K562 (cell line): Measurements from ENCODE around the gene ORAI3. TPM values are rescaled to one million over a fixed set of nuclear protein-coding genes. Genes with fewer than 3 reads are reported as not detected.

ENCODE experiments used
- JUND ChIP-seq, 2 experiments: IDR thresholded peaks; 2 replicates in 1 of 2; 3 replicates in 1 of 2; pipeline ENCODE4 v1.6.1; 2011; ENCODE audit warnings: borderline replicate concordance in 2 of 2, low read depth in 2 of 2, low read length in 2 of 2, improper control_type of control experiment in 1 of 2, missing biosample characterization in 1 of 2, missing genetic modification characterization in 1 of 2, missing genetic modification reagents in 1 of 2
- LCOR ChIP-seq: sonication (generic); formaldehyde crosslinking; IDR thresholded peaks from 2 replicates; pipeline ENCODE4 v1.8.0; 2022; ENCODE audit warnings: mild to moderate bottlenecking, missing genetic modification reagents
- MED1 ChIP-seq: sonication (generic); formaldehyde crosslinking; IDR thresholded peaks from 2 replicates; pipeline ENCODE4 v1.8.1; 2023; ENCODE audit warnings: missing genetic modification reagents, borderline replicate concordance
- RAD21 ChIP-seq, 2 experiments: fragments of 250-450 bp in 1 of 2; fragments of 450-650 bp in 1 of 2; sonication (Bioruptor Pico) in 1 of 2; formaldehyde crosslinking in 1 of 2; IDR thresholded peaks in 1 of 2; conservative IDR thresholded peaks in 1 of 2; 2 replicates each; pipeline versions ENCODE4 v1.4.0 to v1.8.0; 2020 to 2022; ENCODE audit warnings: mild to moderate bottlenecking in 2 of 2, moderate library complexity in 1 of 2
- RBBP5 ChIP-seq: fragments of 200-600 bp; sonication (generic); IDR thresholded peaks from 2 replicates; pipeline ENCODE4 v1.6.1; 2012; ENCODE audit warnings: borderline replicate concordance, mild to moderate bottlenecking, low read length, control low read depth, inconsistent platforms; ENCODE audit not compliant: insufficient read depth, poor library complexity, severe bottlenecking
- SREBF2 ChIP-seq: sonication (generic); formaldehyde crosslinking; IDR thresholded peaks from 2 replicates; pipeline ENCODE4 v1.4.0; 2020; ENCODE audit warnings: mild to moderate bottlenecking, missing genetic modification reagents
- polyA plus RNA-seq, 8 experiments: library from polyadenylated mRNA; depleted of rRNA in 4 of 8; stranded (reverse) in 5 of 8; unstranded in 3 of 8; fragments of >200 nt; fragmentation: Nextera tagmentation in 2 of 8; fragmentation: Illumina TruSeq in 1 of 8; extraction: Ambion mirVana in 2 of 8; extraction: Trizol in 1 of 8; gene quantifications; 2 replicates each; pipeline versions ENCODE4 v1.2.1 to v1.2.3, GENCODE V29; 2011 to 2014; ENCODE audit warnings: inconsistent platforms in 1 of 8, missing spikeins in 1 of 8
- total RNA-seq, 7 experiments: library from RNA; depleted of rRNA in 6 of 7; stranded (reverse); fragments of >200 nt in 6 of 7; fragmentation: Illumina TruSeq in 2 of 7; extraction: Trizol in 2 of 7; gene quantifications; 2 replicates each; pipeline versions ENCODE4 v1.2.1 to v1.2.3, GENCODE V29; 2011 to 2021; ENCODE audit warnings: low replicate concordance in 1 of 7
- TF ChIP-seq, protein P1 (sequence below): fragments of 450-650 bp; IDR thresholded peaks from one replicate; pipeline ENCODE4 v1.6.1; 2018; ENCODE audit warnings: mild to moderate bottlenecking, moderate library complexity; ENCODE audit not compliant: partially characterized antibody
- TF ChIP-seq, protein P2 (sequence below): sonication (generic); formaldehyde crosslinking; IDR thresholded peaks from 2 replicates; pipeline ENCODE4 v1.4.0; 2020; ENCODE audit warnings: mild to moderate bottlenecking, missing genetic modification reagents
- TF ChIP-seq, protein P3 (sequence below): fragments of 250-450 bp; sonication (Bioruptor Pico); IDR thresholded peaks from 2 replicates; pipeline ENCODE4 v1.8.0; 2021; ENCODE audit warnings: moderate library complexity, mild to moderate bottlenecking, inconsistent platforms
- TF ChIP-seq, protein P4 (sequence below): fragments of 250-450 bp; sonication (Bioruptor Pico); IDR thresholded peaks from 2 replicates; pipeline ENCODE4 v1.8.0; 2022; ENCODE audit warnings: moderate library complexity, mild to moderate bottlenecking, inconsistent platforms
- TF ChIP-seq, protein P5 (sequence below), 2 experiments: fragments of 450-650 bp; conservative IDR thresholded peaks; 2 replicates each; pipeline ENCODE4 v1.6.1; 2017; ENCODE audit warnings: mild to moderate bottlenecking in 2 of 2, moderate library complexity in 2 of 2
- TF ChIP-seq, protein P6 (sequence below), 2 experiments: IDR thresholded peaks; 2 replicates each; pipeline ENCODE4 v1.6.1; 2011; ENCODE audit warnings: borderline replicate concordance in 1 of 2, control low read depth in 1 of 2, low read depth in 1 of 2, low read length in 1 of 2, mild to moderate bottlenecking in 1 of 2, mixed read lengths in 1 of 2, moderate library complexity in 1 of 2; ENCODE audit not compliant: insufficient read depth in 1 of 2, insufficient read length in 1 of 2, poor library complexity in 1 of 2, severe bottlenecking in 1 of 2; ENCODE audit errors: extremely low read depth in 1 of 2
- TF ChIP-seq, protein P7 (sequence below): sonication (generic); formaldehyde crosslinking; IDR thresholded peaks from 2 replicates; pipeline ENCODE4 v1.8.1; 2023; ENCODE audit warnings: mild to moderate bottlenecking, missing genetic modification reagents

The ORAI3 gene
- total and polyA plus RNA-seq, 9 of the 15 experiments (the other 6 are each of a cell fraction or from before 2014, with no cell fraction given) = 4.9 to 23.3 (median 14.1) TPM

DNA sequence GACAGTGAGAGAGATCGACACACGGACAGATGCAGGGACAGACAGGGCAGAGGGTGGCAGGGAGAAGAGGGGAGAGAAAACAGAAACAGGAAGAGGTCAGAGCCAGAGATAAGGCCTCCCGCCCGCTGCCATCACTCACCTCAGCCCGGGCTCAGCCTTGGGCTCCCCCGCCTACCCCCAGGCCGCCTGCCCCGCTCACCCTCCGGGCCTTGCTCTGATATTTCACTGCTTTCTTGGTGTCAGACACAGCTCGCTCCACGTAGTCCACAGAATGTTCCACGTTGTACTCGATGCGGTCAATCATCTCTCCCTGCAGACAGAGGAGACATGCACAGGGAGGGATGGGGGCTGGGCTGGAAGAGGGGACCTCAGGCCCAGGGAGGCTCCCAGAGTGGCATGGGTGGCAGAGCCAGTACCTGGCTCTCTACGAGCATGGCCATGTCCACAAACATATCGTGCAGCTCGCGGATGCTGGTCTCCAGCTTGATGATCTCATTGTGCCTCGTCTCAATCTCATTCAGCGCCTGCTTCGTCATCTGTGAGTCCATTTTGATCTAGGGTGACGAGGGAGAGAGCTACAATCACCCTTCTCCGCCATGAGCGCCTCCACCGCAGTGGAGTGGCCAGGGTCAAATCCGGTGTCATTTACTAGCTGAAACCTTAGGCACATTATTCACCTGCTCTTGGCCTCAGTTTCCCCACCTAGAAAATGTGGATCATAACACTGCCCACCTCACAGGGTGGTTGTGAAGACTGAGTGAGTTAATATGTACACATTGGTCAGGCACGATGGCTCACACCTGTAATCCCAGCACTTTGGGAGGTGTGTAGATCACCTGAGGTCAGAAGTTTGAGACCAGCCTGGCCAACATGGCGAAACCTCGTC, 44.3 kb downstream of the ORAI3 start (continued):
- TF ChIP-seq, protein P1, sequence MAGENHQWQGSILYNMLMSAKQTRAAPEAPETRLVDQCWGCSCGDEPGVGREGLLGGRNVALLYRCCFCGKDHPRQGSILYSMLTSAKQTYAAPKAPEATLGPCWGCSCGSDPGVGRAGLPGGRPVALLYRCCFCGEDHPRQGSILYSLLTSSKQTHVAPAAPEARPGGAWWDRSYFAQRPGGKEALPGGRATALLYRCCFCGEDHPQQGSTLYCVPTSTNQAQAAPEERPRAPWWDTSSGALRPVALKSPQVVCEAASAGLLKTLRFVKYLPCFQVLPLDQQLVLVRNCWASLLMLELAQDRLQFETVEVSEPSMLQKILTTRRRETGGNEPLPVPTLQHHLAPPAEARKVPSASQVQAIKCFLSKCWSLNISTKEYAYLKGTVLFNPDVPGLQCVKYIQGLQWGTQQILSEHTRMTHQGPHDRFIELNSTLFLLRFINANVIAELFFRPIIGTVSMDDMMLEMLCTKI = no peak
- TF ChIP-seq, protein P2, sequence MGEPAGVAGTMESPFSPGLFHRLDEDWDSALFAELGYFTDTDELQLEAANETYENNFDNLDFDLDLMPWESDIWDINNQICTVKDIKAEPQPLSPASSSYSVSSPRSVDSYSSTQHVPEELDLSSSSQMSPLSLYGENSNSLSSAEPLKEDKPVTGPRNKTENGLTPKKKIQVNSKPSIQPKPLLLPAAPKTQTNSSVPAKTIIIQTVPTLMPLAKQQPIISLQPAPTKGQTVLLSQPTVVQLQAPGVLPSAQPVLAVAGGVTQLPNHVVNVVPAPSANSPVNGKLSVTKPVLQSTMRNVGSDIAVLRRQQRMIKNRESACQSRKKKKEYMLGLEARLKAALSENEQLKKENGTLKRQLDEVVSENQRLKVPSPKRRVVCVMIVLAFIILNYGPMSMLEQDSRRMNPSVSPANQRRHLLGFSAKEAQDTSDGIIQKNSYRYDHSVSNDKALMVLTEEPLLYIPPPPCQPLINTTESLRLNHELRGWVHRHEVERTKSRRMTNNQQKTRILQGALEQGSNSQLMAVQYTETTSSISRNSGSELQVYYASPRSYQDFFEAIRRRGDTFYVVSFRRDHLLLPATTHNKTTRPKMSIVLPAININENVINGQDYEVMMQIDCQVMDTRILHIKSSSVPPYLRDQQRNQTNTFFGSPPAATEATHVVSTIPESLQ (CRISPR knock-in tag) = no peak
- TF ChIP-seq, protein P3, sequence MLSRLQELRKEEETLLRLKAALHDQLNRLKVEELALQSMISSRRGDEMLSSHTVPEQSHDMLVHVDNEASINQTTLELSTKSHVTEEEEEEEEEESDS (CRISPR knock-in tag) = no peak
- no peak for TF ChIP-seq SREBF2 (CRISPR knock-in tag)
- no peak for TF ChIP-seq RBBP5
- no peak for TF ChIP-seq JUND (IDR thresholded peaks at IDR 0.05; ENCODE audit: borderline replicate concordance, low read depth, low read length)
- peak; percentile 11; the same call in 1 of the 3 replicates for TF ChIP-seq JUND (tag; IDR thresholded peaks at IDR 0.05; ENCODE audit: borderline replicate concordance, low read depth, low read length)
- TF ChIP-seq LCOR (CRISPR knock-in tag) = no peak
- TF ChIP-seq, protein P4, sequence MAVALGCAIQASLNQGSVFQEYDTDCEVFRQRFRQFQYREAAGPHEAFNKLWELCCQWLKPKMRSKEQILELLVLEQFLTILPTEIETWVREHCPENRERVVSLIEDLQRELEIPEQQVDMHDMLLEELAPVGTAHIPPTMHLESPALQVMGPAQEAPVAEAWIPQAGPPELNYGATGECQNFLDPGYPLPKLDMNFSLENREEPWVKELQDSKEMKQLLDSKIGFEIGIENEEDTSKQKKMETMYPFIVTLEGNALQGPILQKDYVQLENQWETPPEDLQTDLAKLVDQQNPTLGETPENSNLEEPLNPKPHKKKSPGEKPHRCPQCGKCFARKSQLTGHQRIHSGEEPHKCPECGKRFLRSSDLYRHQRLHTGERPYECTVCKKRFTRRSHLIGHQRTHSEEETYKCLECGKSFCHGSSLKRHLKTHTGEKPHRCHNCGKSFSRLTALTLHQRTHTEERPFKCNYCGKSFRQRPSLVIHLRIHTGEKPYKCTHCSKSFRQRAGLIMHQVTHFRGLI (CRISPR knock-in tag) = no peak
- TF ChIP-seq, protein P5, sequence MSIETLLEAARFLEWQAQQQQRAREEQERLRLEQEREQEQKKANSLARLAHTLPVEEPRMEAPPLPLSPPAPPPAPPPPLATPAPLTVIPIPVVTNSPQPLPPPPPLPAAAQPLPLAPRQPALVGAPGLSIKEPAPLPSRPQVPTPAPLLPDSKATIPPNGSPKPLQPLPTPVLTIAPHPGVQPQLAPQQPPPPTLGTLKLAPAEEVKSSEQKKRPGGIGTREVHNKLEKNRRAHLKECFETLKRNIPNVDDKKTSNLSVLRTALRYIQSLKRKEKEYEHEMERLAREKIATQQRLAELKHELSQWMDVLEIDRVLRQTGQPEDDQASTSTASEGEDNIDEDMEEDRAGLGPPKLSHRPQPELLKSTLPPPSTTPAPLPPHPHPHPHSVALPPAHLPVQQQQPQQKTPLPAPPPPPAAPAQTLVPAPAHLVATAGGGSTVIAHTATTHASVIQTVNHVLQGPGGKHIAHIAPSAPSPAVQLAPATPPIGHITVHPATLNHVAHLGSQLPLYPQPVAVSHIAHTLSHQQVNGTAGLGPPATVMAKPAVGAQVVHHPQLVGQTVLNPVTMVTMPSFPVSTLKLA (conservative IDR thresholded peaks at IDR 0.05) = 0 out of 4 replicates have a peak, but pooled peaks of 1 of the 2 experiments have one; percentile 29
- TF ChIP-seq, protein P6, sequence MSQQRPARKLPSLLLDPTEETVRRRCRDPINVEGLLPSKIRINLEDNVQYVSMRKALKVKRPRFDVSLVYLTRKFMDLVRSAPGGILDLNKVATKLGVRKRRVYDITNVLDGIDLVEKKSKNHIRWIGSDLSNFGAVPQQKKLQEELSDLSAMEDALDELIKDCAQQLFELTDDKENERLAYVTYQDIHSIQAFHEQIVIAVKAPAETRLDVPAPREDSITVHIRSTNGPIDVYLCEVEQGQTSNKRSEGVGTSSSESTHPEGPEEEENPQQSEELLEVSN (IDR thresholded peaks at IDR 0.05; ENCODE audit: borderline replicate concordance in 1 of 2, extremely low read depth in 1 of 2, insufficient read depth in 1 of 2, insufficient read length in 1 of 2, low read depth in 1 of 2, low read length in 1 of 2, poor library complexity in 1 of 2, severe bottlenecking in 1 of 2) = peak; percentile 28 to 44
- TF ChIP-seq RAD21 (CRISPR knock-in tag; conservative IDR thresholded peaks at IDR 0.05 in 1 of 2, IDR thresholded peaks at IDR 0.05 in 1 of 2) = 0 out of 4 replicates have a peak, but pooled peaks of 1 of the 2 experiments have one; percentile 3
- TF ChIP-seq, protein P7, sequence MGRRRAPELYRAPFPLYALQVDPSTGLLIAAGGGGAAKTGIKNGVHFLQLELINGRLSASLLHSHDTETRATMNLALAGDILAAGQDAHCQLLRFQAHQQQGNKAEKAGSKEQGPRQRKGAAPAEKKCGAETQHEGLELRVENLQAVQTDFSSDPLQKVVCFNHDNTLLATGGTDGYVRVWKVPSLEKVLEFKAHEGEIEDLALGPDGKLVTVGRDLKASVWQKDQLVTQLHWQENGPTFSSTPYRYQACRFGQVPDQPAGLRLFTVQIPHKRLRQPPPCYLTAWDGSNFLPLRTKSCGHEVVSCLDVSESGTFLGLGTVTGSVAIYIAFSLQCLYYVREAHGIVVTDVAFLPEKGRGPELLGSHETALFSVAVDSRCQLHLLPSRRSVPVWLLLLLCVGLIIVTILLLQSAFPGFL (CRISPR knock-in tag) = no peak
- no peak for TF ChIP-seq MED1 (CRISPR knock-in tag)
